ENCODE data around the gene FOXP2.
"Not testable (repeated sequence)": the region's sequence is repeated elsewhere in the genome, so short reads cannot be mapped to it uniquely, and the experiment has no call there.

The FOXP2 gene

GRCh38 chr7:114504586-114504985, 90.0 kb downstream of the FOXP2 start:
- no peak for DNase-seq (ENCODE audit: low read depth)

GRCh38 chr7:114507381-114507780, 92.8 kb downstream of the FOXP2 start:
- no peak for DNase-seq (ENCODE audit: low read depth)

GRCh38 chr7:114508086-114508485, 93.5 kb downstream of the FOXP2 start:
- DNase-seq (ENCODE audit: low read depth) = peak; percentile 24

GRCh38 chr7:114510824-114511223, 96.2 kb downstream of the FOXP2 start:
- DNase-seq (ENCODE audit: low read depth) = not testable (repeated sequence)

- DNase-seq (ENCODE audit: low read depth) = peak; percentile 30
Observed at GRCh38 chr7:114519240-114519639, 104.6 kb downstream of the FOXP2 start.

GRCh38 chr7:114522081-114522480, 107.5 kb downstream of the FOXP2 start:
- no peak for DNase-seq (ENCODE audit: low read depth)

- DNase-seq (ENCODE audit: low read depth) = no peak
Observed at GRCh38 chr7:114527589-114527988, 113.0 kb downstream of the FOXP2 start.

GRCh38 chr7:114530057-114530611, 115.5 kb downstream of the FOXP2 start:
- DNase-seq (ENCODE audit: low read depth) = peak; percentile 71

- no peak for DNase-seq (ENCODE audit: low read depth)
Observed at GRCh38 chr7:114531326-114531725, 116.7 kb downstream of the FOXP2 start.

- DNase-seq (ENCODE audit: low read depth) = peak; percentile 4
Observed at GRCh38 chr7:114533131-114533530, 118.5 kb downstream of the FOXP2 start.

GRCh38 chr7:114534953-114535352, 120.3 kb downstream of the FOXP2 start:
- peak; percentile 9 for DNase-seq (ENCODE audit: low read depth)

GRCh38 chr7:114539575-114539974, 125.0 kb downstream of the FOXP2 start:
- DNase-seq (ENCODE audit: low read depth) = peak; percentile 37

- DNase-seq (ENCODE audit: low read depth) = no peak
Observed at GRCh38 chr7:114540291-114540690, 125.7 kb downstream of the FOXP2 start.

GRCh38 chr7:114547346-114547745, 132.7 kb downstream of the FOXP2 start:
- DNase-seq (ENCODE audit: low read depth) = not testable (repeated sequence)

- DNase-seq (ENCODE audit: low read depth) = peak; percentile 33
Observed at GRCh38 chr7:114548081-114548980, 133.7 kb downstream of the FOXP2 start.

GRCh38 chr7:114554781-114555537, 140.3 kb downstream of the FOXP2 start:
- DNase-seq (ENCODE audit: low read depth) = no peak

GRCh38 chr7:114567416-114567815, 152.8 kb downstream of the FOXP2 start:
- peak; percentile 17 for DNase-seq (ENCODE audit: low read depth)

- DNase-seq (ENCODE audit: low read depth) = no peak
Observed at GRCh38 chr7:114569220-114569619, 154.6 kb downstream of the FOXP2 start.

GRCh38 chr7:114574384-114574783, 159.8 kb downstream of the FOXP2 start:
- DNase-seq (ENCODE audit: low read depth) = peak; percentile 44

- no peak for DNase-seq (ENCODE audit: low read depth)
Observed at GRCh38 chr7:114575098-114575497, 160.5 kb downstream of the FOXP2 start.

- DNase-seq (ENCODE audit: low read depth) = not testable (repeated sequence)
Observed at GRCh38 chr7:114580963-114581362, 166.3 kb downstream of the FOXP2 start.

GRCh38 chr7:114588506-114588905, 173.9 kb downstream of the FOXP2 start:
- DNase-seq (ENCODE audit: low read depth) = no peak

- DNase-seq (ENCODE audit: low read depth) = no peak
Observed at GRCh38 chr7:114589436-114589835, 174.8 kb downstream of the FOXP2 start.

All from fibroblast of the conjunctiva (primary cell).